ENCODE data around the gene B3GLCT. TPM values are rescaled to one million over a fixed set of nuclear protein-coding genes. Genes with fewer than 3 reads are reported as not detected.
A peak's percentile ranks its signal among the peaks of the same experiment; 100 is the strongest.

B3GLCT gene
- polyA plus RNA-seq (2013, experiment 1 of 2) = 4.5 TPM
- polyA plus RNA-seq (2013, experiment 2 of 2) = 4.6 TPM

DNA sequence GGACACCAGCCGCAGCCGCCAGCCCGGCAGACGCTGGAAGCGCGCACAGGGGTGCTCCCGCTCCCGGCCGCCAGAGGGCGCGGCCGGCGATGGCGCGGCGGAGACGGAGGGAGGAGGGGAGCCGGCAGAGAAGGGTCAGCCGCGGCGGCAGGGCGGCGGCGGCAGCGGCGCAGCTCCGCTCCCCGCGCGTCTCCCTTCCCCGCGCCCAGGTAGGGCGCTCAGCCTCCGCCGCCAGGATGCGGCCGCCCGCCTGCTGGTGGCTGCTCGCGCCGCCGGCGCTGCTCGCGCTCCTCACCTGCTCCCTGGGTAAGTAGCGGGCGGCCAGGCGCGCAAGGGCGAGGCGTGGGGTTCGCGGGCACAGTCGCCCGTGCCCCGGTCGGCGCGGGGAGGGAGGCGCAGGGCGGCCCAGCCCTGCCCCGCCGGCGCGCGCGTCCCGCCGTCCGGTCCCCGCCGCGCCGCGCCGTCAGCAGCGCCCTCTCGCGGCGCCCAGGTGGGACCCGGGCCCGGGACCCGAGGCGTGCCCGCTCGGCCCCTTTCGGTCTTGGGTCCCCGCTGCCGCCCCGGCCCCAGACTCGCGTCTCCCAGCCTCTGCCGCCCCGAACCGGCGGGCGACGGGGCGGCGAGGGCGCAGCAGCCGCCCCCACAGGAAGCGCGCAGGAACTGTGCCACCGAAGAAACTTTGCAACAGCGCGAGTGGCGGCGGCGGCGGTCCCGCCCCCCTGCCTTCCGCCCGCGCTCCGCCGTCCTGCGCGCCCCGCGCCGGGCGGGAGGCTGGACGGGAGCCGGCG, at the start of gene B3GLCT:
Gene B3GLCT (plus strand): TSS at position 127 of the 788 bp plus-strand sequence. CDS start 110 bp downstream, at position 237.
- Histone ChIP-seq H2AK5ac (ENCODE audit: low read depth, low read length) (no peak within 1 kb of the TSS), H2BK15ac (ENCODE audit: low read length) (peak within 1 kb of the TSS; percentile 56), H4K91ac (ENCODE audit: low read depth, low read length, poor library complexity) (peak within 1 kb of the TSS; percentile 49), H2AFZ (ENCODE audit: low read length) (peak within 1 kb of the TSS; percentile 98), H3K14ac (ENCODE audit: low read length) (no peak within 1 kb of the TSS), H3K18ac (ENCODE audit: low read length) (peak within 1 kb of the TSS; percentile 98), H3K9ac (ENCODE audit: low read depth, low read length, poor library complexity) (peak within 1 kb of the TSS; percentile 96), H2BK5ac (ENCODE audit: low read length) (peak within 1 kb of the TSS; percentile 83), H3K9me3 (replicated peaks in 1 of 2; ENCODE audit: control insufficient read depth in 2 of 2, insufficient read depth in 1 of 2, low read depth in 1 of 2, low read length in 2 of 2) (peaks cover 0 to 6% of the 10 kb centered on the region in 2 donors), H3K4me3 (ENCODE audit: low read length in 2 of 2) (peak within 1 kb of the TSS; percentile 74 to 100), H3K23ac (ENCODE audit: low read depth, low read length, poor library complexity) (peak within 1 kb of the TSS; percentile 38), H3K27me3 (ENCODE audit: control insufficient read depth in 3 of 3, insufficient read depth in 3 of 3, low read depth in 1 of 3, low read length in 3 of 3) (no peaks in the 10 kb centered on the region), H3K36me3 (replicated peaks in 1 of 2; ENCODE audit: control insufficient read depth in 2 of 2, insufficient read depth in 2 of 2, low read length in 2 of 2) (no peaks in the 10 kb centered on the region), H2BK120ac (ENCODE audit: low read depth, low read length) (no peak within 1 kb of the TSS), H2BK12ac (ENCODE audit: low read length) (no peak within 1 kb of the TSS), H3K4ac (ENCODE audit: low read length) (no peak within 1 kb of the TSS), H3K4me1 (ENCODE audit: control insufficient read depth in 2 of 2, insufficient read depth in 1 of 2, low read depth in 1 of 2, low read length in 2 of 2) (peaks cover 0 to 5% of the 10 kb centered on the region in 2 donors), H4K8ac (ENCODE audit: low read depth, low read length) (no peak within 1 kb of the TSS), H3K27ac (replicated peaks; ENCODE audit: low read length) (peak within 1 kb of the TSS; percentile 95), H3K4me2 (ENCODE audit: insufficient read depth, low read length, poor library complexity, severe bottlenecking) (peak within 1 kb of the TSS; percentile 67), H3K79me1 (ENCODE audit: low read depth, low read length) (peaks cover 2% of the 10 kb centered on the region)
- peak; percentile 86 for DNase-seq (ENCODE audit: low spot score)
- no CpG with 5 or more reads among the region's 126 CpGs for WGBS, 2 donors (ENCODE audit: extremely low coverage in 2 of 2, insufficient read length in 2 of 2, insufficient replicate concordance in 1 of 2)

DNA sequence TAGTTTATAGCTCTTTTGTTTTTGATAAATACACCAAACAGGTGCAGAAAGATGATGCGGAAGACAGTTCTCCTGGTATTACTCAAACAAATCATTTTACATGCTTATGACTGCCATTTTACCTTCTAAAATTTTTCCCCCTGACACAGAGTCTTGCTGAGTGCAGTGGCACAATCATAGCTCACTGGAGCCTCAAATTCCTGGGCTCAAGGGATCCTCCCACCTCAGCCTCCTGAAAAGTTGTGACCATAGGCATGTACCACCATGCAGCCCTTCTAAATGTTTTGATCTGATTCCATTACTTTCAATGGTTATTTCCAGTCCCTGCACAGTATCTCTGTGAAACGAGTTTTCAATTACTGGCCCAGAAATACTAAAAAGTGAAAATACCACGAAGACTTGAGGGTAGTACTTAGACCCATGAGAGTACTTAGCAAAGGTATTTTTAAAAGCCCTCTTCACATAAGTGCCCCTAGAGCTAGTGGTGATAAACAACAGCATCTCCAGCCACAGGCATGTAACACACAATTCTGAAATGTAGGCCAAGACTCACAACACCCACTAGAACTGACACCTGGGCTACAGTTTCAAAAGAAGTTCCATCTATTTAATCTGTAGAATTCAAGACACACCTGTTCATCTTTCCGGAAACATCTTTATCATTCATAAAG, 49.3 kb upstream of the B3GLCT start:
- no peak overlapping the region for H3K23ac ChIP-seq (ENCODE audit: low read depth, low read length, poor library complexity)
- no peaks in the 10 kb centered on the region for H3K4me1 ChIP-seq (ENCODE audit: control insufficient read depth in 2 of 2, insufficient read depth in 1 of 2, low read depth in 1 of 2, low read length in 2 of 2)
- no peak overlapping the region for H4K91ac ChIP-seq (ENCODE audit: low read depth, low read length, poor library complexity)
- no peak for DNase-seq (ENCODE audit: low spot score)
- H4K8ac ChIP-seq (ENCODE audit: low read depth, low read length) = no peak overlapping the region
- H3K27ac ChIP-seq (replicated peaks; ENCODE audit: low read length) = no peak overlapping the region
- H3K18ac ChIP-seq (ENCODE audit: low read length) = no peak overlapping the region
- no peak overlapping the region for H2BK5ac ChIP-seq (ENCODE audit: low read length)
- H3K4me2 ChIP-seq (ENCODE audit: insufficient read depth, low read length, poor library complexity, severe bottlenecking) = no peak overlapping the region
- no peak overlapping the region for H3K9ac ChIP-seq (ENCODE audit: low read depth, low read length, poor library complexity)
- no peak overlapping the region for H2BK15ac ChIP-seq (ENCODE audit: low read length)
- no peaks in the 10 kb centered on the region for H3K79me1 ChIP-seq (ENCODE audit: low read depth, low read length)
- no peak overlapping the region for H2AFZ ChIP-seq (ENCODE audit: low read length)
- H2BK120ac ChIP-seq (ENCODE audit: low read depth, low read length) = no peak overlapping the region
- H3K36me3 ChIP-seq (replicated peaks in 1 of 2; ENCODE audit: control insufficient read depth in 2 of 2, insufficient read depth in 2 of 2, low read length in 2 of 2) = peaks cover 23 to 100% of the 10 kb centered on the region in 2 donors
- no peaks in the 10 kb centered on the region for H3K27me3 ChIP-seq (ENCODE audit: control insufficient read depth in 3 of 3, insufficient read depth in 3 of 3, low read depth in 1 of 3, low read length in 3 of 3)
- WGBS, 2 donors (ENCODE audit: extremely low coverage in 2 of 2, insufficient read length in 2 of 2, insufficient replicate concordance in 1 of 2) = no CpG with 5 or more reads among the region's 4 CpGs
- no peak overlapping the region for H3K4ac ChIP-seq (ENCODE audit: low read length)
- no peak overlapping the region for H2AK5ac ChIP-seq (ENCODE audit: low read depth, low read length)
- no peaks in the 10 kb centered on the region for H3K9me3 ChIP-seq (replicated peaks in 1 of 2; ENCODE audit: control insufficient read depth in 2 of 2, insufficient read depth in 1 of 2, low read depth in 1 of 2, low read length in 2 of 2)
- H3K4me3 ChIP-seq (ENCODE audit: low read length in 2 of 2) = no peak overlapping the region
- H3K14ac ChIP-seq (ENCODE audit: low read length) = no peak overlapping the region
- no peak overlapping the region for H2BK12ac ChIP-seq (ENCODE audit: low read length)

DNA sequence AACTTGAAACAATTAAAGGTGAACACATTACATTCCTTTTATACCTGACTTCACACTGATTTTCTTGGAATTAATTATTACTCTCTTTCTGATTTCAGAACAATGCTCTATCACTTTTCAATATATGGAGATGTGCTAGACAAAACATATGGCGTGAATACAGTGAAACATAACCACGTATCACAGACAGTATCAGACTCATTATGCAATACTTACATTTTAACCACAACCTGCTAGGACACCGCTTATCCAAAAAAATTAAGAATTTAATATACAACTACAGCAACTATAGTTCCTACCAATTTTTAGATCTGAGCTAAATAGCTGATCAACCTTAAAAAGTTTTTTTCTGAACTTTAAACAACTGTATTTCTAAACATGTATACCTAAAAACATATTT, 47.9 kb upstream of the B3GLCT start:
- no peak overlapping the region for H4K8ac ChIP-seq (ENCODE audit: low read depth, low read length)
- H2BK5ac ChIP-seq (ENCODE audit: low read length) = no peak overlapping the region
- no peak overlapping the region for H2BK15ac ChIP-seq (ENCODE audit: low read length)
- H2AFZ ChIP-seq (ENCODE audit: low read length) = no peak overlapping the region
- H3K36me3 ChIP-seq (replicated peaks in 1 of 2; ENCODE audit: control insufficient read depth in 2 of 2, insufficient read depth in 2 of 2, low read length in 2 of 2) = peaks cover 21 to 97% of the 10 kb centered on the region in 2 donors
- no peak overlapping the region for H3K14ac ChIP-seq (ENCODE audit: low read length)
- no peak overlapping the region for H4K91ac ChIP-seq (ENCODE audit: low read depth, low read length, poor library complexity)
- no peak overlapping the region for H3K23ac ChIP-seq (ENCODE audit: low read depth, low read length, poor library complexity)
- no peak overlapping the region for H2AK5ac ChIP-seq (ENCODE audit: low read depth, low read length)
- H3K27me3 ChIP-seq (ENCODE audit: control insufficient read depth in 3 of 3, insufficient read depth in 3 of 3, low read depth in 1 of 3, low read length in 3 of 3) = no peaks in the 10 kb centered on the region
- no peaks in the 10 kb centered on the region for H3K4me1 ChIP-seq (ENCODE audit: control insufficient read depth in 2 of 2, insufficient read depth in 1 of 2, low read depth in 1 of 2, low read length in 2 of 2)
- H3K4me3 ChIP-seq (ENCODE audit: low read length in 2 of 2) = no peak overlapping the region
- no CpG with 5 or more reads among the region's 3 CpGs for WGBS, 2 donors (ENCODE audit: extremely low coverage in 2 of 2, insufficient read length in 2 of 2, insufficient replicate concordance in 1 of 2)
- no peak for DNase-seq (ENCODE audit: low spot score)
- no peaks in the 10 kb centered on the region for H3K79me1 ChIP-seq (ENCODE audit: low read depth, low read length)
- no peak overlapping the region for H3K4ac ChIP-seq (ENCODE audit: low read length)
- no peak overlapping the region for H2BK120ac ChIP-seq (ENCODE audit: low read depth, low read length)
- no peak overlapping the region for H3K9ac ChIP-seq (ENCODE audit: low read depth, low read length, poor library complexity)
- H3K27ac ChIP-seq (replicated peaks; ENCODE audit: low read length) = no peak overlapping the region
- H3K9me3 ChIP-seq (replicated peaks in 1 of 2; ENCODE audit: control insufficient read depth in 2 of 2, insufficient read depth in 1 of 2, low read depth in 1 of 2, low read length in 2 of 2) = no peaks in the 10 kb centered on the region
- no peak overlapping the region for H2BK12ac ChIP-seq (ENCODE audit: low read length)
- H3K18ac ChIP-seq (ENCODE audit: low read length) = no peak overlapping the region
- no peak overlapping the region for H3K4me2 ChIP-seq (ENCODE audit: insufficient read depth, low read length, poor library complexity, severe bottlenecking)

DNA sequence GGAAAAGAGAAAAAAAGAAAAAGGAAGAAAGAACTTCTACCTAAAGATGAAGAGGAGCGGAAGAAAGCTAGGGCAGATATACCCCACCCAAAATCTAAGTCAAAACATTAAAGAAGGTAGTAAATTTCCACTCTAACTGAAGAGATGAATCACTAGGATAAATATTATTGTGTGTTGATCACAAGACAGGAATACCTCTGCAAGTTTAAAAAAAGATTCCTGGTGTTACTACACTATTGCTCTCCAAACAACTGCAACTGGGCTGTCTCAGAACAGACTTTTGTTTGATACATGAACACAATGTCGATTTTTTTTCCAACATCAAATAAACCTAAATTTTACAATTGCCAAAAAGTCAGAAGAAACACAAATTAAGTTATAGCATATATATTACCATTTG, 44.8 kb upstream of the B3GLCT start:
- no peak overlapping the region for H3K23ac ChIP-seq (ENCODE audit: low read depth, low read length, poor library complexity)
- H3K4me3 ChIP-seq (ENCODE audit: low read length in 2 of 2) = no peak overlapping the region
- H2BK120ac ChIP-seq (ENCODE audit: low read depth, low read length) = no peak overlapping the region
- no peak overlapping the region for H3K18ac ChIP-seq (ENCODE audit: low read length)
- WGBS, 2 donors (ENCODE audit: extremely low coverage in 2 of 2, insufficient read length in 2 of 2, insufficient replicate concordance in 1 of 2) = no CpG with 5 or more reads among the region's 2 CpGs
- H3K36me3 ChIP-seq (replicated peaks in 1 of 2; ENCODE audit: control insufficient read depth in 2 of 2, insufficient read depth in 2 of 2, low read length in 2 of 2) = peaks cover 18 to 92% of the 10 kb centered on the region in 2 donors
- H3K4me1 ChIP-seq (ENCODE audit: control insufficient read depth in 2 of 2, insufficient read depth in 1 of 2, low read depth in 1 of 2, low read length in 2 of 2) = peaks cover 0 to 7% of the 10 kb centered on the region in 2 donors
- H3K27me3 ChIP-seq (ENCODE audit: control insufficient read depth in 3 of 3, insufficient read depth in 3 of 3, low read depth in 1 of 3, low read length in 3 of 3) = no peaks in the 10 kb centered on the region
- no peak overlapping the region for H2AK5ac ChIP-seq (ENCODE audit: low read depth, low read length)
- no peak overlapping the region for H3K14ac ChIP-seq (ENCODE audit: low read length)
- no peak overlapping the region for H3K9ac ChIP-seq (ENCODE audit: low read depth, low read length, poor library complexity)
- H3K79me1 ChIP-seq (ENCODE audit: low read depth, low read length) = no peaks in the 10 kb centered on the region
- H3K27ac ChIP-seq (replicated peaks; ENCODE audit: low read length) = no peak overlapping the region
- no peak overlapping the region for H2BK5ac ChIP-seq (ENCODE audit: low read length)
- no peaks in the 10 kb centered on the region for H3K9me3 ChIP-seq (replicated peaks in 1 of 2; ENCODE audit: control insufficient read depth in 2 of 2, insufficient read depth in 1 of 2, low read depth in 1 of 2, low read length in 2 of 2)
- no peak overlapping the region for H4K8ac ChIP-seq (ENCODE audit: low read depth, low read length)
- no peak overlapping the region for H2BK15ac ChIP-seq (ENCODE audit: low read length)
- no peak overlapping the region for H3K4ac ChIP-seq (ENCODE audit: low read length)
- DNase-seq (ENCODE audit: low spot score) = no peak
- H4K91ac ChIP-seq (ENCODE audit: low read depth, low read length, poor library complexity) = no peak overlapping the region
- H2BK12ac ChIP-seq (ENCODE audit: low read length) = no peak overlapping the region
- H2AFZ ChIP-seq (ENCODE audit: low read length) = no peak overlapping the region
- no peak overlapping the region for H3K4me2 ChIP-seq (ENCODE audit: insufficient read depth, low read length, poor library complexity, severe bottlenecking)

All from neuronal stem cell (in vitro differentiated cells).